Thymus (tissue), 11 donors: ENCODE measurements around the gene HRH2. TPM values are rescaled to one million over a fixed set of nuclear protein-coding genes. Genes with fewer than 3 reads are reported as not detected.

Experiments
- DNase-seq, 9 donors: peaks; one replicate each; pipeline ENCODE4 v3.0.0-alpha.2; 2013; ENCODE audit warnings: low spot score in 9 of 9, low read depth in 6 of 9, missing footprints in 1 of 9
- H3K27ac ChIP-seq, 2 donors: one replicate each; pipeline ENCODE4 v1.5.1; 2013; ENCODE audit warnings: control low read depth in 1 of 2, low read depth in 1 of 2, low read length in 1 of 2, mild to moderate bottlenecking in 1 of 2, moderate library complexity in 1 of 2
- H3K27me3 ChIP-seq, 2 donors: one replicate each; pipeline ENCODE4 v1.5.1; 2013; ENCODE audit warnings: low read length in 1 of 2; ENCODE audit not compliant: control insufficient read depth in 2 of 2, insufficient read depth in 1 of 2
- H3K36me3 ChIP-seq, 2 donors: one replicate each; pipeline ENCODE4 v1.5.1; 2013; ENCODE audit warnings: low read length in 1 of 2, mild to moderate bottlenecking in 1 of 2, moderate library complexity in 1 of 2; ENCODE audit not compliant: control insufficient read depth in 2 of 2, insufficient read depth in 2 of 2
- H3K4me1 ChIP-seq, 2 donors: one replicate each; pipeline ENCODE4 v1.5.1; 2013; ENCODE audit warnings: low read length in 2 of 2; ENCODE audit not compliant: control insufficient read depth in 2 of 2, insufficient read depth in 2 of 2
- H3K4me3 ChIP-seq, 2 donors: one replicate each; pipeline ENCODE4 v1.5.1; 2013; ENCODE audit warnings: low read length in 2 of 2, control low read depth in 1 of 2, mild to moderate bottlenecking in 1 of 2
- H3K9me3 ChIP-seq, 2 donors: one replicate each; pipeline ENCODE4 v1.5.1; 2013; ENCODE audit warnings: low read length in 1 of 2, mild to moderate bottlenecking in 1 of 2; ENCODE audit not compliant: control insufficient read depth in 2 of 2, insufficient read depth in 1 of 2
- WGBS: extraction: QIAGEN DNeasy Blood & Tissue Kit; methylation state at CpG from one replicate; pipeline ENCODE4 v1.1.7; 2013; 5-methylcytosine and 5-hydroxymethylcytosine counted together
- polyA plus RNA-seq: library from polyadenylated mRNA; stranded (reverse); fragments of 200-250 nt; gene quantifications from one replicate; pipeline ENCODE4 v1.2.3, GENCODE V29; 2013
- total RNA-seq: library from RNA; stranded (reverse); fragments of 120-200 nt; gene quantifications from one replicate; pipeline ENCODE4 v1.2.4, GENCODE V29; 2013
- donor health status: healthy.

The HRH2 gene
- total and polyA plus RNA-seq, 2 donors = 4.2 to 5.2 TPM

DNA sequence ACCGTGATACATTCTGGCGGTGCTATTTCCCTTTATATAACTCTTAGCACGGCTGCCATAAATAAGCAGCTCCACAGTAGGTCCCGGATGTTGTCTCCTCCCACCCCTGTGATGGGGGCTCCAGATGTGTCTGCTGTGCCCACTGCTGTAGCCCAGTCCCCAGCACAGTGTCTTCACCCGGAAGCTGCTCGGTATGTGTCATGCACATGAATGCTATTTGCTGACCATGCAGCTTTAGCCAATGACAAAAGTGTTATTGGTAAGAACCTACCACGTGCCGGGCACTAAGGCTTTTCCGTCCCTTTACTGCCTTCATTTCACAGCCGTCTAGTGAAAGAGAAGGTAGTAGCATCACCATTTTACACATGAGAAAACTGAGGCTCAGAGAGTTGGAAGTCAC, 20.2 kb downstream of the HRH2 start:
- H3K27me3 ChIP-seq = no peaks in the 10 kb centered on the region
- WGBS = 81% methylated on average over 10 of the region's 10 CpGs
- DNase-seq = no peak
- no peaks in the 10 kb centered on the region for H3K9me3 ChIP-seq
- H3K4me3 ChIP-seq = no peak overlapping the region
- H3K27ac ChIP-seq = no peak overlapping the region
- peaks cover 4 to 5% of the 10 kb centered on the region in 2 donors for H3K36me3 ChIP-seq
- H3K4me1 ChIP-seq = peaks cover 50 to 80% of the 10 kb centered on the region in 2 donors

DNA sequence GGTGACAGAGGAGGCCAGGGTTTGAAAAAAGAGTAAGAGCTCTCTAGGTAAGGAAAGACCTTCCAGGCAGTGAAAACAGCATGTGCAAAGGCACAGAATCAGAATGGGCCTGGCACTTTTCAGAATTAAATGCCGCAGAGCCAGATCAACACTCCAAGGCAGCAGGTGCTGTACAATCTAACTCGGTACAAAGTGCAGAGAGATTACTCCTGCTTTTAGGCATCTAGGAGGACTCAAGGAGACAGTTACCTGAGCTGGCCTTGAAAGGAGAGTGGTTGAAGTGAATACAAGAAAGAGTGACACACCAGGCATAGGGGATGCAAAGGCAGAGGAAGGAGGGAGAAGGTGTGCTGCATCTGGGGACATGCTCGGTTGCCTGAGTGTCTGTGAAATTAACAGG, 21.5 kb downstream of the HRH2 start:
- H3K4me1 ChIP-seq = peaks cover 47 to 66% of the 10 kb centered on the region in 2 donors
- 93% methylated on average over 3 of the region's 3 CpGs for WGBS
- no peaks in the 10 kb centered on the region for H3K9me3 ChIP-seq
- H3K27me3 ChIP-seq = no peaks in the 10 kb centered on the region
- peaks cover 16 to 17% of the 10 kb centered on the region in 2 donors for H3K36me3 ChIP-seq
- no peak for DNase-seq
- H3K4me3 ChIP-seq = no peak overlapping the region
- H3K27ac ChIP-seq = no peak overlapping the region

DNA sequence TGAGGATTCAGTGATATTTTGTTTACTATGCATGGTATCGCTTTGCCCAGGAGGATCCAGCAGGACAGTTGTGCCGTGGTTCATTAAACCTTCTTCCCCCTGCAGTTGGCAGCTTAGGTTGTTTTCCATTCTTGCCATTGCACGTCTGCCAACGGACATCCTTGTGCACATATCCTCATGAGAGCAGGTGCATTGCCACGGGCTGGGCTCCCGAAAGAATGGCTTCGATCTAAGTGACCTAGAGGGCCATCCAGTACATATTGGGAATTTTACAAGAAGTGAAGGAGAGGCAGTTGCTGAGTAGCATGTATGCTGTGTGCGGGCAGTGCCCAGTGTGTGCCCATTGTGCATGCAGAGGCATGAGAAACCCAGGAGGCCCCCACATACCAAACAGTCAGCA, 22.1 kb downstream of the HRH2 start:
- Histone ChIP-seq H3K27me3 (no peaks in the 10 kb centered on the region), H3K36me3 (peaks cover 16 to 23% of the 10 kb centered on the region in 2 donors), H3K4me1 (peaks cover 41 to 62% of the 10 kb centered on the region in 2 donors), H3K27ac (no peak overlapping the region), H3K4me3 (no peak overlapping the region), H3K9me3 (no peaks in the 10 kb centered on the region)
- no peak for DNase-seq
- 84% methylated on average over 8 of the region's 8 CpGs for WGBS

DNA sequence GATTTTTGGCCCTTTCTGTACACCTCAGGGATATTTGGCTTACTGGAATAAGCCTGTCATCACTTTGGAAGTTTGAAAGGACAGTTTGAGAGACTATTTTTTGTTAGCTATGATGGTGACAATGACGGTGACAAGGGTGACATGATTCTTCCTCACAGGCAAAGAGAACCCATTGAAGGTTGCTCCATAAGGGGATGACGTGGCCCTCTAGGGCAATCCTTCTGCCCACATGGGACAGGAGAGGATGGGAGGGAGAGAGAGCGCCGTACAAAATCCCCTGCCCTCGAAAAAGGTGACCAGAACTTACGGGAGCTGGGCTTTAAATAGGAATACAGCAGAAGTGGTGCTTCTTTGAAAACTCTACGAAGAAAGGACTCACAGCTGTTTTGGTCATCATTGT, 22.6 kb downstream of the HRH2 start:
- Histone ChIP-seq H3K9me3 (no peaks in the 10 kb centered on the region), H3K27me3 (no peaks in the 10 kb centered on the region), H3K4me3 (no peak overlapping the region), H3K4me1 (peaks cover 36 to 61% of the 10 kb centered on the region in 2 donors), H3K27ac (no peak overlapping the region), H3K36me3 (peaks cover 16 to 28% of the 10 kb centered on the region in 2 donors)
- 78% methylated on average over 7 of the region's 7 CpGs for WGBS
- DNase-seq = no peak

DNA sequence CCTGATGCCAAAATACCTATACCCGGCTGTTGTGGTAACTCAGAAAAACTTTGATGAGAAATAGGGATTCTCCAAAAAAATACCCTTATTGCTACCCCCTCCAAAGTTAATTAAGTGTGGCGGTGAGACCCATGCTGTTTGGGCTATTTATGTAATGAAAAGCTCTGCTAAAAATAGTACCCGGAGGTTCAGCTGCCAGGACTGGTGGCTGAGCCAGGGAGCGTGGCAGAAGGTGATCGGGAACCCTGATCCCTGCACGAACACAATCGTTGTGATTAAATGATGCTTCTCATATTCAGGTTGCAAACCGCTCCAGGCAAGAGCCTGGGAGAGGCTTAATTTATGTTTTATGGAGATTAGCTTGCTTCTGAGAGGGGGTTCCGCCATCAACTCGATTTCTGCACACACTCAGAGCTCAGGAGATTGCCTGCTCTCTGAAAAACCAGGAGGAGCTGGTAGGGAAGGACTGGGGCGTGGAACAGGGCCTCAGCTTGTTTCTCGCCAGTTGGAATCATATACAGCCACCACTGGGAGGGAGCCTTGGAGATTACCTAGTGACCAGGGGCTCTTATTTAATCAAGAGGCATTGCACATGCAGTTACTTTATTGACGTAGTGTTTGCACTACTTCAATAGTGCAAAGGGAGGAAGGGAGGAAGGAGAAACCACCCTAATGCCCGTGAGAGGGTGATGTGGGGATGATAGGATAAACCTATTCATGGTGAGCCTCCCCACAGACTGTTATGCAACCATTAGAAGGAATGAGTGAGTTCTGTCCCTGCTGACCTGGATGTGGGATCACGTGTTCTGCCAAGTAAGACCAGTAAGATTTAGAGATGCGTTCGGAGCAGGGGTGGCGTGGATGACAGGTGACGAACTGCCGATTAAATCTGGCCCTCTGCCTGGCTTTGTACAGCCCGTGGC, 23.4 kb downstream of the HRH2 start:
- DNase-seq = no peak
- Histone ChIP-seq H3K4me1 (peaks cover 28 to 54% of the 10 kb centered on the region in 2 donors), H3K27me3 (no peaks in the 10 kb centered on the region), H3K36me3 (peaks cover 22 to 36% of the 10 kb centered on the region in 2 donors), H3K4me3 (no peak overlapping the region), H3K9me3 (no peaks in the 10 kb centered on the region), H3K27ac (no peak overlapping the region)
- 93% methylated on average over 21 of the region's 21 CpGs for WGBS

DNA sequence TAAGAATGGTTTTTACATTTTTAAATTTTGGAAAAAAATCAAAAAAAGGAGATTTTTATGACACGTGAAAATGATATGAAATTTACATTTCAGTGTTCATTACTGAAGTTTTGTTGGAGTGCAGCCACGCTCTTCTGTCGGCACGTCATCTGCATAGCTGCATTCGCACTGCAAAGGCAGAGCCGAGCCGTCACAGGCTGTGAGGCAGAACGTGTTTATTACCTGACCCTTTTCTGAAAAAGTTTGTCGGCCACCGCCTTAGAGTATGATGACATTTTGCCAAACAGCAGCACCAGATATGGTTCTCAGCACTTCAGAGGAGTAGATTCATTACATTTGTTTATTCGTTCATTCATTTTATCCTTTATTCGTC, 24.1 kb downstream of the HRH2 start:
- DNase-seq = no peak
- Histone ChIP-seq H3K27ac (no peak overlapping the region), H3K27me3 (no peaks in the 10 kb centered on the region), H3K4me1 (peaks cover 26 to 47% of the 10 kb centered on the region in 2 donors), H3K4me3 (no peak overlapping the region), H3K9me3 (no peaks in the 10 kb centered on the region), H3K36me3 (peaks cover 22 to 37% of the 10 kb centered on the region in 2 donors)
- WGBS = 91% methylated on average over 12 of the region's 12 CpGs

DNA sequence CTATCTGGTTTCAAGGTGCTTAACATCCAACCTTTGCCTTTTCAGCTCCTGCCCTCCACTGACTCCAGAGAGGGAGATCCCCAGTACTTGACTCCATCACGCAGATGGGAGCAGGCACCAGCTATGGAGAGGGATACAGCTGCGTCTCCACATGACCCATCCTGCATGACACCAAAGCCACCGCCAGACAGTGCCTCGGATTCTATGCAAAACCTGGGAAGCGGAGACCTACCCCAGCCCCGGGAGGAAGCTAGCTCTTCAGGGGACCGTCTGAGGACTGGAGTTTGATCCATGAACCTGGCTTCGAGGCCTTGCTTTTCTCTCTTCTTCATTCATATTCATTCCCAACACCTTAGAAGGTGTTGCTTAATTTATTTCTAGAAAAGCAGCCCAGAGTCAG, 24.8 kb downstream of the HRH2 start:
- H3K4me1 ChIP-seq = peaks cover 19 to 40% of the 10 kb centered on the region in 2 donors
- no peaks in the 10 kb centered on the region for H3K9me3 ChIP-seq
- no peak overlapping the region for H3K4me3 ChIP-seq
- no peaks in the 10 kb centered on the region for H3K27me3 ChIP-seq
- DNase-seq = no peak
- H3K27ac ChIP-seq = no peak overlapping the region
- 97% methylated on average over 8 of the region's 8 CpGs for WGBS
- peaks cover 26 to 37% of the 10 kb centered on the region in 2 donors for H3K36me3 ChIP-seq

DNA sequence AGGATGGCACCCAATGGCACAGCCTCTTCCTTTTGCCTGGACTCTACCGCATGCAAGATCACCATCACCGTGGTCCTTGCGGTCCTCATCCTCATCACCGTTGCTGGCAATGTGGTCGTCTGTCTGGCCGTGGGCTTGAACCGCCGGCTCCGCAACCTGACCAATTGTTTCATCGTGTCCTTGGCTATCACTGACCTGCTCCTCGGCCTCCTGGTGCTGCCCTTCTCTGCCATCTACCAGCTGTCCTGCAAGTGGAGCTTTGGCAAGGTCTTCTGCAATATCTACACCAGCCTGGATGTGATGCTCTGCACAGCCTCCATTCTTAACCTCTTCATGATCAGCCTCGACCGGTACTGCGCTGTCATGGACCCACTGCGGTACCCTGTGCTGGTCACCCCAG, 25.4 kb downstream of the HRH2 start:
- H3K4me1 ChIP-seq = peaks cover 13 to 34% of the 10 kb centered on the region in 2 donors
- DNase-seq = no peak
- no peak overlapping the region for H3K4me3 ChIP-seq
- no peak overlapping the region for H3K27ac ChIP-seq
- H3K9me3 ChIP-seq = no peaks in the 10 kb centered on the region
- WGBS = 97% methylated on average over 15 of the region's 15 CpGs
- H3K36me3 ChIP-seq = peaks cover 26 to 37% of the 10 kb centered on the region in 2 donors
- no peaks in the 10 kb centered on the region for H3K27me3 ChIP-seq

DNA sequence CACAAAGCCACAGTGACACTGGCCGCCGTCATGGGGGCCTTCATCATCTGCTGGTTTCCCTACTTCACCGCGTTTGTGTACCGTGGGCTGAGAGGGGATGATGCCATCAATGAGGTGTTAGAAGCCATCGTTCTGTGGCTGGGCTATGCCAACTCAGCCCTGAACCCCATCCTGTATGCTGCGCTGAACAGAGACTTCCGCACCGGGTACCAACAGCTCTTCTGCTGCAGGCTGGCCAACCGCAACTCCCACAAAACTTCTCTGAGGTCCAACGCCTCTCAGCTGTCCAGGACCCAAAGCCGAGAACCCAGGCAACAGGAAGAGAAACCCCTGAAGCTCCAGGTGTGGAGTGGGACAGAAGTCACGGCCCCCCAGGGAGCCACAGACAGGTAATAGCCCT, 26.1 kb downstream of the HRH2 start:
- Histone ChIP-seq H3K4me3 (no peak overlapping the region), H3K27me3 (no peaks in the 10 kb centered on the region), H3K4me1 (peaks cover 7 to 31% of the 10 kb centered on the region in 2 donors), H3K36me3 (peaks cover 26 to 37% of the 10 kb centered on the region in 2 donors), H3K27ac (no peak overlapping the region), H3K9me3 (no peaks in the 10 kb centered on the region)
- DNase-seq = no peak
- WGBS = 98% methylated on average over 13 of the region's 13 CpGs
